Stimulated activated CD4-positive, alpha-beta T cell treated with anti-CD3 and anti-CD28 coated beads, Interleukin-12 subunit alpha, Interleukin-12 subunit beta, amount 100 ng/mL, for 48 hours (primary cell): ENCODE data around the gene SHB.
"Not testable (repeated sequence)": the region's sequence is repeated elsewhere in the genome, so short reads cannot be mapped to it uniquely, and the experiment has no call there.

Source experiments
- DNase-seq, 3 donors: peaks; one replicate each; pipeline ENCODE4 v3.0.0-alpha.2; 2020; ENCODE audit warnings: low read depth in 2 of 3, low spot score in 1 of 3

Gene SHB

GRCh38 chr9:37971108-37971459 is 97.9 kb downstream of the SHB start:
- DNase-seq = no peak

- no peak for DNase-seq
Observed at GRCh38 chr9:37970301-37971107, 98.5 kb downstream of the SHB start.

- DNase-seq = no peak
Observed at GRCh38 chr9:37969558-37970300, 99.3 kb downstream of the SHB start.

GRCh38 chr9:37969130-37969529 is 99.9 kb downstream of the SHB start:
- no peak for DNase-seq

GRCh38 chr9:37968228-37968701 is 100.8 kb downstream of the SHB start:
- no peak for DNase-seq

- DNase-seq = no peak
Observed at GRCh38 chr9:37967761-37968080, 101.3 kb downstream of the SHB start.

- no peak for DNase-seq
Observed at GRCh38 chr9:37967014-37967760, 101.8 kb downstream of the SHB start.

- no peak for DNase-seq
Observed at GRCh38 chr9:37966412-37967013, 102.5 kb downstream of the SHB start.

- not testable (repeated sequence) for DNase-seq
Observed at GRCh38 chr9:37965676-37966345, 103.2 kb downstream of the SHB start.

GRCh38 chr9:37965116-37965515 is 103.9 kb downstream of the SHB start:
- DNase-seq = no peak

GRCh38 chr9:37964740-37965081 is 104.3 kb downstream of the SHB start:
- DNase-seq = no peak

GRCh38 chr9:37963936-37964739 is 104.9 kb downstream of the SHB start:
- no peak for DNase-seq

GRCh38 chr9:37961351-37961750 is 107.7 kb downstream of the SHB start:
- DNase-seq = no peak

- no peak for DNase-seq
Observed at GRCh38 chr9:37960631-37961030, 108.4 kb downstream of the SHB start.

- no peak for DNase-seq
Observed at GRCh38 chr9:37959976-37960375, 109.1 kb downstream of the SHB start.

- DNase-seq = no peak
Observed at GRCh38 chr9:37958154-37958553, 110.9 kb downstream of the SHB start.

GRCh38 chr9:37957664-37957953 is 111.4 kb downstream of the SHB start:
- no peak for DNase-seq

- DNase-seq = no peak
Observed at GRCh38 chr9:37956904-37957663, 111.9 kb downstream of the SHB start.

- no peak for DNase-seq
Observed at GRCh38 chr9:37956423-37956820, 112.6 kb downstream of the SHB start.
